Endodermal cell (in vitro differentiated cells): ENCODE data around the gene RELL1. TPM values are rescaled to one million over a fixed set of nuclear protein-coding genes. Genes with fewer than 3 reads are reported as not detected.

Experiments
- DNase-seq: peaks from one replicate; pipeline ENCODE4 v3.0.0-alpha.2; 2017
- H3K27ac ChIP-seq: 2 replicates; pipeline ENCODE4 v1.5.1; 2013; ENCODE audit warnings: mild to moderate bottlenecking, low read depth, low read length, moderate library complexity
- H3K27me3 ChIP-seq: 2 replicates; pipeline ENCODE4 v1.6.1; 2013; ENCODE audit warnings: mild to moderate bottlenecking, low read length, moderate library complexity; ENCODE audit not compliant: insufficient read depth, control insufficient read depth, poor library complexity, severe bottlenecking
- H3K36me3 ChIP-seq: 2 replicates; pipeline ENCODE4 v1.7.0; 2013; ENCODE audit warnings: mild to moderate bottlenecking, low read length, moderate library complexity; ENCODE audit not compliant: control insufficient read depth, insufficient read depth
- H3K4me1 ChIP-seq: one replicate; pipeline ENCODE4 v1.7.0; 2013; ENCODE audit warnings: low read length; ENCODE audit not compliant: control insufficient read depth, insufficient read depth
- H3K4me3 ChIP-seq: 2 replicates; pipeline ENCODE4 v1.5.1; 2013; ENCODE audit warnings: mild to moderate bottlenecking, low read length, moderate library complexity
- H3K9ac ChIP-seq: 2 replicates; pipeline ENCODE4 v1.6.1; 2013; ENCODE audit warnings: mild to moderate bottlenecking, low read length, moderate library complexity; ENCODE audit not compliant: poor library complexity, severe bottlenecking; ENCODE audit errors: extremely low read depth
- H3K9me3 ChIP-seq: 2 replicates; pipeline ENCODE4 v1.6.1; 2013; ENCODE audit warnings: mild to moderate bottlenecking, low read length, moderate library complexity; ENCODE audit not compliant: control insufficient read depth
- H3K27ac Mint-ChIP-seq: 2 replicates; pipeline ENCODE4 v1.8.0; 2020; ENCODE audit warnings: mixed read lengths
- H3K27me3 Mint-ChIP-seq: 2 replicates; pipeline ENCODE4 v1.8.0; 2021; ENCODE audit warnings: mild to moderate bottlenecking, mixed read lengths; ENCODE audit not compliant: insufficient read depth
- H3K36me3 Mint-ChIP-seq: 2 replicates; pipeline ENCODE4 v1.8.0; 2020; ENCODE audit warnings: low read depth, mixed read lengths
- H3K4me1 Mint-ChIP-seq: 2 replicates; pipeline ENCODE4 v1.8.0; 2020; ENCODE audit warnings: mixed read lengths
- H3K4me3 Mint-ChIP-seq: 2 replicates; pipeline ENCODE4 v1.8.0; 2020; ENCODE audit warnings: mild to moderate bottlenecking, moderate library complexity, mixed read lengths
- H3K9me3 Mint-ChIP-seq: 2 replicates; pipeline ENCODE4 v1.8.0; 2020; ENCODE audit warnings: mild to moderate bottlenecking, mixed read lengths
- CTCF ChIP-seq: fragments of 200-600 bp; sonication (generic); conservative IDR thresholded peaks from 2 replicates; pipeline ENCODE4 v1.5.0; 2021; ENCODE audit warnings: antibody characterized with exemption, mild to moderate bottlenecking
- WGBS, 2 experiments: methylation state at CpG; one replicate each; pipeline versions ENCODE4 v1.1.5 to v1.1.7; 2013; ENCODE audit warnings: missing lambda C conversion rate in 2 of 2, mixed read lengths in 1 of 2; ENCODE audit not compliant: insufficient coverage in 1 of 2, insufficient read length in 1 of 2; 5-methylcytosine and 5-hydroxymethylcytosine counted together
- total RNA-seq, 2 donors: library from RNA; stranded (reverse); fragmentation: NEBNext Ultra II Directional in 1 of 2; extraction: Animal tissue kit (Norgen Biotek cat#: 25700) in 1 of 2; gene quantifications; 2 replicates in 1 of 2; 3 replicates in 1 of 2; pipeline ENCODE4 v1.2.1, GENCODE V29; 2021

RELL1 gene
- total RNA-seq, 2 donors from 2014 or later, result 12.1 to 12.3 TPM

GRCh38 chr4:37586194-37586593 is 100.0 kb downstream of the RELL1 start:
- H3K4me1 Mint-ChIP-seq, result peaks cover 8% of the 10 kb centered on the region
- TF ChIP-seq CTCF, result no peak

GRCh38 chr4:37584493-37585060 is 101.6 kb downstream of the RELL1 start:
- Histone ChIP-seq H3K9ac (no peak overlapping the region), H3K27me3 (no peaks in the 10 kb centered on the region), H3K27ac (no peak overlapping the region), H3K9me3 (peaks cover 6% of the 10 kb centered on the region), H3K36me3 (no peaks in the 10 kb centered on the region), H3K4me3 (no peak overlapping the region), H3K4me1 (no peaks in the 10 kb centered on the region)
- TF ChIP-seq CTCF, result no peak
- 85 to 87% methylated on average over 6 to 9 of the region's 9 CpGs for WGBS, 2 experiments
- H3K27ac Mint-ChIP-seq, result no peak overlapping the region
- H3K4me1 Mint-ChIP-seq, result no peaks in the 10 kb centered on the region
- H3K9me3 Mint-ChIP-seq, result no peaks in the 10 kb centered on the region
- no peak for DNase-seq
- H3K4me3 Mint-ChIP-seq, result no peak overlapping the region
- H3K36me3 Mint-ChIP-seq, result no peaks in the 10 kb centered on the region
- H3K27me3 Mint-ChIP-seq, result no peaks in the 10 kb centered on the region

More at GRCh38 chr4:37586194-37586593, 100.0 kb downstream of the RELL1 start:
- H3K9me3 Mint-ChIP-seq, result no peaks in the 10 kb centered on the region
- no peak overlapping the region for H3K27ac ChIP-seq
- H3K27ac Mint-ChIP-seq, result no peak overlapping the region
- no peaks in the 10 kb centered on the region for H3K27me3 Mint-ChIP-seq
- 44 to 54% methylated on average over 2 to 5 of the region's 6 CpGs for WGBS, 2 experiments
- no peak overlapping the region for H3K4me3 Mint-ChIP-seq
- no peak overlapping the region for H3K4me3 ChIP-seq
- no peak overlapping the region for H3K9ac ChIP-seq
- no peak for DNase-seq
- no peaks in the 10 kb centered on the region for H3K36me3 Mint-ChIP-seq
- H3K4me1 ChIP-seq, result no peaks in the 10 kb centered on the region
- H3K27me3 ChIP-seq, result no peaks in the 10 kb centered on the region
- no peaks in the 10 kb centered on the region for H3K9me3 ChIP-seq
- no peaks in the 10 kb centered on the region for H3K36me3 ChIP-seq

GRCh38 chr4:37584071-37584470 is 102.1 kb downstream of the RELL1 start:
- Mint-ChIP-seq H3K4me1 (no peaks in the 10 kb centered on the region), H3K36me3 (no peaks in the 10 kb centered on the region), H3K27ac (no peak overlapping the region), H3K4me3 (no peak overlapping the region), H3K9me3 (no peaks in the 10 kb centered on the region), H3K27me3 (no peaks in the 10 kb centered on the region)
- H3K9me3 ChIP-seq, result peaks cover 6% of the 10 kb centered on the region
- DNase-seq, result no peak
- no peaks in the 10 kb centered on the region for H3K36me3 ChIP-seq
- H3K4me3 ChIP-seq, result no peak overlapping the region
- no peaks in the 10 kb centered on the region for H3K27me3 ChIP-seq
- 95 to 97% methylated on average over 4 to 8 of the region's 8 CpGs for WGBS, 2 experiments
- no peak for TF ChIP-seq CTCF
- no peak overlapping the region for H3K9ac ChIP-seq
- no peaks in the 10 kb centered on the region for H3K4me1 ChIP-seq
- no peak overlapping the region for H3K27ac ChIP-seq
